Endothelial cell (in vitro differentiated cells): ENCODE results near the gene SLFN13. TPM values are rescaled to one million over a fixed set of nuclear protein-coding genes. Genes with fewer than 3 reads are reported as not detected.
"Not testable (repeated sequence)": the region's sequence is repeated elsewhere in the genome, so short reads cannot be mapped to it uniquely, and the experiment has no call there.

ENCODE experiments used
- DNase-seq: peaks from one replicate; pipeline ENCODE4 v3.0.0; 2021; ENCODE audit warnings: low spot score
- H3K27ac Mint-ChIP-seq: one replicate; pipeline ENCODE4 v1.8.0; 2021; ENCODE audit warnings: mixed read lengths, inconsistent platforms; ENCODE audit not compliant: unreplicated experiment
- H3K27me3 Mint-ChIP-seq: one replicate; pipeline ENCODE4 v1.8.0; 2021; ENCODE audit warnings: mild to moderate bottlenecking, moderate library complexity, mixed read lengths, inconsistent platforms; ENCODE audit not compliant: unreplicated experiment
- H3K36me3 Mint-ChIP-seq: one replicate; pipeline ENCODE4 v1.8.0; 2021; ENCODE audit warnings: mild to moderate bottlenecking, low read depth, mixed read lengths, inconsistent platforms; ENCODE audit not compliant: unreplicated experiment
- H3K4me1 Mint-ChIP-seq: one replicate; pipeline ENCODE4 v1.8.0; 2021; ENCODE audit warnings: mild to moderate bottlenecking, mixed read lengths, inconsistent platforms; ENCODE audit not compliant: unreplicated experiment
- H3K4me3 Mint-ChIP-seq: one replicate; pipeline ENCODE4 v1.8.0; 2021; ENCODE audit warnings: mild to moderate bottlenecking, mixed read lengths, inconsistent platforms; ENCODE audit not compliant: unreplicated experiment
- H3K9me3 Mint-ChIP-seq: one replicate; pipeline ENCODE4 v1.8.0; 2021; ENCODE audit warnings: mixed read lengths, inconsistent platforms; ENCODE audit not compliant: unreplicated experiment
- total RNA-seq: library from RNA; stranded (reverse); fragmentation: NEBNext Ultra II Directional; extraction: Animal tissue kit (Norgen Biotek cat#: 25700); gene quantifications from one replicate; pipeline ENCODE4 v1.2.1, GENCODE V29; 2021; ENCODE audit not compliant: unreplicated experiment
- TF ChIP-seq, protein P1 (sequence below): fragments of 200-600 bp; sonication (generic); IDR thresholded peaks from one replicate; pipeline ENCODE4 v1.5.0; 2021; ENCODE audit warnings: antibody characterized with exemption; ENCODE audit not compliant: unreplicated experiment

Gene SLFN13
- total RNA-seq, 1 donor from 2014 or later, result 9.1 TPM

DNA sequence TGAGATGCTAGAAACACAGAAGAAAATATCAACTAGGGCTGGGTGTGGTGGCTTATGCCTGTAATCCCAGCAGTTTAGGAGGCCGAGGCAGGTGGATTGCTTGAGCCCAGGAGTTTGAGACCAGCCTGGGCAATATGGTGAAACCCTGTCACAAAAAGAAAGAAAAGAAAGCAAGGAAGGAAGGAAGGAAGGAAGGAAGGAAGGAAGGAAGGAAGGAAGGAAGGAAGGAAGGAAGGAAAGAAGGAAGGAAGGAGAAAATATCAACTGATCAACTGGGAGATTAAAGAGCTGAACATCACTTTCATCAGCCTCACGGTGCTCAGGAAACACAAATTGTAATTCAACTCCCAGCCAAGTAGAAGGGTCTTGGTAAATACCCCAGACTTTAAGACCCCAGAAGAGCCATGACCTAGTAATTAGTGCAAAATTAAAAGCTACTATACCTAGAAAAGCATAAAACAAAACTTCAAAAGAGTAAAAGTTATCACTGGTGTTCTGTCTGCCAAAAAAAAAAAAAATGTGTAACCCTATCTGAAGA is 27.8 kb upstream of the SLFN13 start:
- Mint-ChIP-seq H3K27ac (no peak overlapping the region), H3K27me3 (no peaks in the 10 kb centered on the region), H3K36me3 (no peaks in the 10 kb centered on the region), H3K9me3 (no peaks in the 10 kb centered on the region), H3K4me3 (no peak overlapping the region), H3K4me1 (peaks cover 3% of the 10 kb centered on the region)
- TF ChIP-seq, protein P1, sequence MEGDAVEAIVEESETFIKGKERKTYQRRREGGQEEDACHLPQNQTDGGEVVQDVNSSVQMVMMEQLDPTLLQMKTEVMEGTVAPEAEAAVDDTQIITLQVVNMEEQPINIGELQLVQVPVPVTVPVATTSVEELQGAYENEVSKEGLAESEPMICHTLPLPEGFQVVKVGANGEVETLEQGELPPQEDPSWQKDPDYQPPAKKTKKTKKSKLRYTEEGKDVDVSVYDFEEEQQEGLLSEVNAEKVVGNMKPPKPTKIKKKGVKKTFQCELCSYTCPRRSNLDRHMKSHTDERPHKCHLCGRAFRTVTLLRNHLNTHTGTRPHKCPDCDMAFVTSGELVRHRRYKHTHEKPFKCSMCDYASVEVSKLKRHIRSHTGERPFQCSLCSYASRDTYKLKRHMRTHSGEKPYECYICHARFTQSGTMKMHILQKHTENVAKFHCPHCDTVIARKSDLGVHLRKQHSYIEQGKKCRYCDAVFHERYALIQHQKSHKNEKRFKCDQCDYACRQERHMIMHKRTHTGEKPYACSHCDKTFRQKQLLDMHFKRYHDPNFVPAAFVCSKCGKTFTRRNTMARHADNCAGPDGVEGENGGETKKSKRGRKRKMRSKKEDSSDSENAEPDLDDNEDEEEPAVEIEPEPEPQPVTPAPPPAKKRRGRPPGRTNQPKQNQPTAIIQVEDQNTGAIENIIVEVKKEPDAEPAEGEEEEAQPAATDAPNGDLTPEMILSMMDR, result no peak
- no peak for DNase-seq

DNA sequence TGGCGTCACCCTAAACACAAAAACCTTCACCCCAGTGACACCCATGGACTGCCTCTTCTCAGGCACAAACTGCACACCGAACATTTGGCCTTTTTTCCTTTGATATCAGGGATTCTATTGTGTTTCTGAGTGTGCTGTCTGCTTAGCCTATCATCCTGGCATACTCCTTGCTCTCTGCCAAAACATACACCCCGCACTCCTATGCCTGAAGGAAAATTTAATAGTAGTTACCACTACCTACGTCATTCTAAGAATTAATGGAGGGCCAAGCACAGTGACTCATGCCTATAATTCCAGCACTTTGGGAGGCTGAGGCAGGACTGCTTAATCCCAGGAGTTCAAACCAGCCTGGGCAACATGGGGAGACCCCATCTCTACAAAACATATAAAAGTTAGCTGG is 19.9 kb upstream of the SLFN13 start:
- TF ChIP-seq, protein P1, result no peak
- H3K27me3 Mint-ChIP-seq, result no peaks in the 10 kb centered on the region

DNA sequence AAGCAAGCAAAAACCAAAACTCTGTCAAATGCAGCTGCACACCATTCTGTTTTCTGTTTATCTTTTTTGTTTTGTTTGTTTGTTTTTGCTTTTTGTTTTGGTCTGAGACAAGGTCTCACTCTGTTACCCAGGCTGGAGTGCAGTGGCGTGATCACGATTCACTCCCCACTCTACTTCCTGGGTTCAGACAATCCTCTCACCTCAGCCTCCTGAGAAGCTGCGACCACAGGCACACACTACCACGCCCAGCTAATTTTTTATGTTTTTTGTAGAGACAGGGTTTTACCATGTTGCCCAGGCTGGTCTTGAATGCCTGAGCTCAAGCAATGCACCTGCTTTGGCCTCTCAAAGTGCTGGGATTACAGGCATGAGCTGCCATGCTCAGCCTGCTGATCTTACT is 19.3 kb upstream of the SLFN13 start:
- Mint-ChIP-seq H3K27ac (no peak overlapping the region), H3K4me1 (no peaks in the 10 kb centered on the region), H3K36me3 (no peaks in the 10 kb centered on the region), H3K9me3 (no peaks in the 10 kb centered on the region), H3K27me3 (no peaks in the 10 kb centered on the region), H3K4me3 (no peak overlapping the region)
- DNase-seq, result no peak
- TF ChIP-seq, protein P1, result no peak

More for the DNA sequence above, 19.9 kb upstream of the SLFN13 start:
- H3K36me3 Mint-ChIP-seq, result no peaks in the 10 kb centered on the region
- no peaks in the 10 kb centered on the region for H3K9me3 Mint-ChIP-seq
- no peak overlapping the region for H3K4me3 Mint-ChIP-seq
- no peak overlapping the region for H3K27ac Mint-ChIP-seq
- no peak for DNase-seq
- H3K4me1 Mint-ChIP-seq, result no peaks in the 10 kb centered on the region

DNA sequence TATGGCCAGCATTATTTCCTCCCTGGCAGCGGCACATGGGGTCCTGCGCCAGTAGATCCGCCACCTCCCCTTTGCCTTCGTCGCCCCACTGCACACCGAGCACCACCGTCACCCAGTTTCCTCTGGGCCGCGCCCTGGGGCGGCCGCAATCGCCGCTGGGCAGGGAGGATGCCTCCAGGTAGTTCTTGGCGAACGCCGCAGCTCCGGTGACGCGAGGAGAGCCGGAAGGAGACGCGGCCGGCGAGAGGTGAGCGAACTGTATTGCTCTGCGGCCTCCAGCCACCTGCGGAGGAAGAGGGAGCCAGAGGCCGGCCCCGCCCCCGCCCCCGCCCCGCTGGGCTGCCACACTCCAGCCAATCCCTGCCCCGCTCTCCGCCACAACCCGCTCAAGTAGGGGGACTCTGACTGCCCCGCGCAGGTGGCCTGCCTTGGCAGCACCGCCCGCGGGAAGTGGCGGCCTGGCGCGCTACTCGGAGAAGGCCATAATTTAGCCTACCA is 11.8 kb upstream of the SLFN13 start:
- Mint-ChIP-seq H3K4me1 (no peaks in the 10 kb centered on the region), H3K27ac (no peak overlapping the region), H3K36me3 (no peaks in the 10 kb centered on the region), H3K27me3 (peaks cover 3% of the 10 kb centered on the region), H3K4me3 (peak overlapping the region; percentile 63), H3K9me3 (no peaks in the 10 kb centered on the region)
- TF ChIP-seq, protein P1, result no peak
- DNase-seq, result peak; percentile 19

DNA sequence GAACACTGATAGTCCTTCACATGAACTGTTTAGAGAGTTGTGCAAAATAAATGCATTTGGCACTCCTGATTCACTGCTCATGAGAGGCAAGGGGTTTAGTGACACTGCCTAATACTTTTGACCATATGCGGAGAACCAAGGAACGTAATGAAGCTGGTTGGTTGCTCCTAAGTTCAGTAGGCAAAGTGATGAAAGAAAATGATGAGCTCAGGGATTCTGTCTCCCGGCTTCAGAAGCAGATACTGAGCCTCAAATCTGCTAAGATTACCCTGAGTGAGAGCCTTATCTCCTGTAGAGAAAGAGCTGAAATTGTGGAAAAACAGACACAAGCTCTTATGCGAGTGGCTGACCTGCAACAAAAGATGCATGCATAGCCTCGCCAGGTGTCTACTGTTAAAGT is 5.5 kb upstream of the SLFN13 start:
- H3K9me3 Mint-ChIP-seq, H3K27me3 Mint-ChIP-seq, H3K4me3 Mint-ChIP-seq, H3K4me1 Mint-ChIP-seq, DNase-seq, H3K36me3 Mint-ChIP-seq, H3K27ac Mint-ChIP-seq: not testable (repeated sequence)
